A172 (cell line): ENCODE measurements around the gene SLC45A3. TPM values are rescaled to one million over a fixed set of nuclear protein-coding genes. Genes with fewer than 3 reads are reported as not detected.
A peak's percentile ranks its signal among the peaks of the same experiment; 100 is the strongest.
"Not testable (repeated sequence)": the region's sequence is repeated elsewhere in the genome, so short reads cannot be mapped to it uniquely, and the experiment has no call there.

Source experiments
- DNase-seq: peaks from one replicate; pipeline ENCODE4 v3.0.0-alpha.2; 2015; ENCODE audit warnings: low spot score
- total RNA-seq: library from RNA; depleted of rRNA; stranded (reverse); fragments of >200 nt; shearing (Covaris generic); gene quantifications from 2 replicates; pipeline ENCODE4 v1.2.3, GENCODE V29; 2014

SLC45A3 gene
- total RNA-seq, 1 experiment from 2014 or later: 13.0 TPM

DNA sequence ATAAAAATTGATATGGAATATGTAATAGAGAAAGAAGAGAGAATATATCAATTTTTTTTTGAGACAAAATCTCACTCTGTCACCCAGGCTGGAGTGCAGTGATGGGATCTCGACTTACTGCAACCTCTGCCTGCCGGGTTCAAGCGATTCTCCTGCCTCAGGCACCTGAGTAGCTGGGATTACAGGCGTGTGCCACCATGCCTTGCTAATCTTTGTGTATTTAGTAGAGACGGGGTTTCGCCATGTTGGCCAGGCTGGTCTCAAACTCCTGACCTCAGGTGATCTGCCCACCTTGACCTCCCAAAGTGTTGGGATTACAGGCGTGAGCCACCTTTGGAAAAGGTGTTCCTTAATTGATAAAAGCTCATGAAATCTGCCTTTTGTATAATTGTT is 44.2 kb downstream of the SLC45A3 start:
- not testable (repeated sequence) for DNase-seq

DNA sequence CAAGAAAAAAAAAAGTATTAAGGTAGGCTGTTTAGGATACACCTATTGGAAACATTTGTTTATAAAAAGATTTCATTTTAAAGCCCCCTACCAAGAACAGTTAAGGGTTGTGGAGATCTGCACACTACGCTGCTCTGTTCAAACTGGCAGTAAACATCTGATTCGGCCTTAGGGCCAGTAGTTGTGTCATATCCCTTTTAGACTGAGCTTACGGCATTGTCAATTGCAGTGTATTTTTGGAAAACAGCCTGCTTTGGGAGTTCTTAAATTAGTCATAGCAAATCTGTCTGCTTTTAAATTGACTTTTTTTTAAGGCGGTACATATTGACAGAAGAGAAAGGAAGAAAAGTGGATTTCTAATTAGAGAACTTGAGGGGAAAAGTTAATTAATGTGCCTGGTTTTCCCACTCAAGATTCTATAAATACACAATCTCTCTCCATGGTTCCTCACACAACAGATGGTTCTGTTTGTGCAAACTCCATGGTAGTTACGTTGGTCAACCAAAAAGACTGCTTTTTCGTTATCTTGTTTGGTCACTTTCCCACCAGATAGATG is 46.8 kb downstream of the SLC45A3 start:
- no peak for DNase-seq

DNA sequence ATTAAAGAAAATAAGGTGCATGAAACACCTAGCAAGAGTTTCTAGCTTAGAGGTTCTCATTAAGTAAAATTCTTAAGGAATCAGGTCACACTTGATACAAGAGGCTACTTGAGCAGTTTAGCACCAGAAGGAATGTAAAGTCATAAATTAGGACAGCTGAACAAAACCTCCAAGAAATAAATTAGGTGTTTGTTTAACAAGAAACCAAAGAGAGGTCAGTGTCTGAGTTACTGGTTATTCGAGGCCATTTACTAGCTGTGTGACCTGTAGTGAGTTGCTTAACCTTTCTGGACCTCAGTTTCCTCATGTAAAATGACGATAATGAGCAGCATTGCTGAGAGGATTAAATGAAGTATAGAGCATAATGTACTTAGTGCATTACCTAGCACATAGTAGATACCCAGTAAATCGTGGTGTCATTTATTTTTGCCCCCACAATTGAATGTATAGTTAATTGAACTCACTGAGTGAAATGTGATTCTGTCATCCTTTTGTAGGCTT is 47.6 kb downstream of the SLC45A3 start:
- DNase-seq: peak; percentile 26

DNA sequence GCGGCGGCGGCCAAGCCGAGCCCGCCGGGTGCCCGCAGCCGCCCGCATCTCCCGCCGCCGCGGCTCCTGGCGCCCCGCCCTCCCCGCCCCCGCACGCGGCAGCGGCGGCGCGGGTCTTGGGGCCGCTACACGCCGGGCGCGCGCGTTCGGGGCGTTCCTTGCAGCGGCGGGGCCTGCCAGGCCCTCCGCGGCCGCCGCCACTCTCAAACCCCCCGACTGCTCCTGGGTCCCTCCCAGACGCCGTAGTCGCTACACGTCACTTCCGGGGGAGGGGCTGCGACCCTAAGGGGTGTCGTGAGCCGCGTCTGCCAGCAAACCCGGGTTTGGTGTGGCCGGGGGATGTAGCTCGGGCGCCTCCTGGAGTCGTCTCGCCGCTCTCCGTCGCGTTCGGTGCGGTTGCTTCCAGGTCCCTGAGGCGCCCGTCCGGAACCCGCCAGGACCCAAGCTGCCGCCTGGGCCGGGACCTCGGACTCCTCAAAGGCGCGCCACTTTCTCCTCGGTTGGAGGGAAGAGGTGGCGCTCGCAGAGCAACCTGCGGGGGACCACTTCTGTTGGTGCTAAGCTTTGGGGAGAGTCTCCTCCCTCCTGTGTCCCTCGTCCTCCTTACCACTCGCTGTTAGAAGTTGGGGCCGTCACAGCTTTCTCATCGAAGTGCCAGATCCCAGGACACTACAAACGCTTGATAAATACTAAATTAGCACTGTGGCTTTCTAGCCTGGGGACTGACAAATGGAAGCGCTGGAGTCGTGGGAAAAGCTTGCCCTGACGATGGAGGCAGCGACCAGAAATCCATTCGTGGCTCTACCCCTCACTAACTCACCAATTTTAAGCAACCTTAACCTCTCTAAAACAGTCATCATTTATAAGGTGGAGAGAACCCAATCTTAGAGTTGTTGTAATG is 48.3 kb downstream of the SLC45A3 start, which contains the start of gene ELK4:
Gene ELK4 (minus strand): TSS at position 244 of the 901 bp plus-strand sequence. CDS start 8,129 bp downstream, outside the sequence.
- peak; percentile 96 for DNase-seq

DNA sequence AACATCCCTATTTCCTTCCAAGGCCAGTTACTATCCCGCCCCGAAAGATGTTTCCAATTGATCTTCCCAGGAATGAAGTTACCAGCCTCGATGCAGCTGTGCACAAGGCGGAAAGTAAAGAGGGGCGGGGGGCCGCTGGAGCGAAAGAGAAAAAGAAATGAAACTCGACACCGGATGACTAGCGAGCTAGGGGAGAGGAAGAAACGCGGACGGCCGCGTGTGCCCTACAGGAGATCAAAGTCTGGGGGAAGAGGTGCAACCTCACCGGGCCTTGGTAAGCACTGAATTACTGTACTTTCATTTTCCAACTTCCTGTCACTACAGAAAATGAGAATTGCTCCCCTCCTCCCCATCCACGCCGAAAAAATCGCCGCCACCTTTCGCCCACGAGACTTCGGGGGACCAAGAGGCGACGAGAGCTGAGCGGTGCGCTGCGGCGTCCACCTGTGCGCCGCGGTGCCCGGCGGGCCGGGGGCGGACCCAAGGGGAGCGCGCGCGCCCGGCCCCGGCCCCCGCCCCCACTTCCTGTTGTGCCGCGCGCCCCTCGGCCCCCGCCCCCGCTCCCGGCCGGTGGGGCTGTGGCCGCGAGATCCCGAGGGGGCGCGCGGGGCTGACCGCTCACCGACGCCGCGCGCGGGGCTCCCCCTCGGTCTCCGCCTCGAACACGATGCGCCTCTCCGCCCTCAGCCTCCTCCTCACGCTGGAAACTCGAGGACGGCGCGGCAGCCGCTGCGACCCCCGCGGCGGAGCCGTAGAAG is 49.1 kb downstream of the SLC45A3 start:
- DNase-seq: peak; percentile 87

DNA sequence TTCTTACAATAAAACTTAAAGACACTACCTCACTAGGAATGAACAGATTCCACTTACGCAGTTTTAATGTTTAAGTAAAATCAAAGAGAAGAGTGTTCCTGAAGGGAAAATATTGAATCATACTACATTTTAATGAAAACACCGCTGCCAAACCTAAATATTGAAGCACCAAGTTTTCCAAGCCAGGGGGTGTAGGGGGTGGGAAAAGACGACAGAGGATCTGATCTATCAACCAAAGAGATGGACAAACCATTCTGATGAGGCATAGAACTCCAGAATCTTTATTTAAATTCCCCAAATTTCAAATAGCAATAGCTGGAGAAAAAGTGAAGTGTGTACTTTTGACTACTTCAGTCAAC is 49.7 kb downstream of the SLC45A3 start:
- no peak for DNase-seq

DNA sequence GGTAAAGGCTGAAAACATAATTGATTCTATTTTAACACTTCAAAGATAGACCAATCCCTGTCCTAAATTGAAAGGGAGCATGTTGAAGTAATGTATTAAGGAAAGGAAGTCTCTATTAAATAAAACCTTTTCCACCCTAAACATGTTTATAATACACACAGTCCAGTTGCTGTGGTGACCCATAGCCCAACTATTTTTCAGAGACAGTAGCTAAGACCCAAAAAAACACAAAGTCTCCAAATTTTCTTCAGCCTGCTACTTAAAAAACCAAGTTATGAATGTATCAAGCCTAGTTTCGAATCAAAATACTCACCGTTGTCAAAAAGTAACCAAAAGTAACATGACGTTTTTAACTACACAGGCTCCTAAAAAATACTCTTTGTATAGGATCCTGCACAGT is 50.1 kb downstream of the SLC45A3 start:
- DNase-seq: no peak

DNA sequence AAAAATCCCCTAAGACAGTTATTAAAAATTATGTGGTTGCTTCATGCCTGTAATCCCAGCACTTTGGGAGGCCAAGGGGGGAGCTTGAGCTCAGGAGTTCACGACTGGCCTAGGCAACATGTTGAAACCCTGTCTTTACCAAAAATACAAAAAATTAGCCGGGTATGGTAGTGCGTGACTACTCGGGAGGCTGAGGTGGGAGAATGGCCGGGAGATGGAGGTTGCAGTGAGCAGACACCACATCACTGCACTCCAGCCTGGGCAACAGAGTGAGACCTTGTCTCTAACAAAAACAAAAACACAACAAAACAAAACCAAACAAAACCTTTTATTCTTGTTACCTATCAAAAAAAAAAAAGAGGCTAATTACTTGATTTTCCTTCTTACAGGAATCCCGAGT is 50.6 kb downstream of the SLC45A3 start:
- DNase-seq: no peak

DNA sequence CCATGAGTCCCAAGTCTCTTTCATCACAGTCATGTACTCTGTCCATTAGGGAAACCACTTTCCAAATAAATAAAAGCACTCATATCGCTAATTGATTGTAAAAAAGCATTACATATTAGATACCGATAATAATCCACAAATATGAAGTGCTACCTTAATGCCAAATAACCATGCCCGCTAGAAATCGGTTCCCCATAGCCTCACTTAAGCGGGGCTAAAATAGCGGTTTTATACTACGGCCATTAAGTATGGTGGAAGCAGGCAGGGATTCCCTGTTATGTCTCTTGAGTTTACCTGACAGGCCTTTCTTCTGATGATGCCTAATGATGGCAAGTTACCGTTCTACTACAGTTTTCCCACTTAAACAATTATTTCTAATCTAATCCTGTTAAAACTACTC is 52.4 kb downstream of the SLC45A3 start:
- no peak for DNase-seq

DNA sequence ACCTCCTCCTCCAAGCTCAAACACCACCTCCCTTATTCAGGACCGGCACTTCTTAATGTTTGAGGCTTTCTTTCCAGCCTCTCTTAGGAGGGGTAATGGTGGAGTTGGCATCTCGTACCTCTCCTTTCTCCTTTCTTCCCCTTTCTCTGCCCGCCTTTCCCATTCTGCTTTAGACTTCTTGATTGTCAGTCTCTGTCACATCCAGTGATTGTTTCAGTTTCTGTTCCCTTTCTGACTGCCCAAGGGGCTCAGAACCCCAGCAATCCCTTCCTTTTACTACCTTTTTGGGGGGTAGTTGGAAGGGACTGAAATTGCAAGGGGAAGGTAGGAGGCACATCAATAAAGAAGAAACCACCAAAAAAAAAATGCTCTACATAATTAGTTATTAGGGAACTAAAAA is 54.1 kb downstream of the SLC45A3 start:
- DNase-seq: no peak

DNA sequence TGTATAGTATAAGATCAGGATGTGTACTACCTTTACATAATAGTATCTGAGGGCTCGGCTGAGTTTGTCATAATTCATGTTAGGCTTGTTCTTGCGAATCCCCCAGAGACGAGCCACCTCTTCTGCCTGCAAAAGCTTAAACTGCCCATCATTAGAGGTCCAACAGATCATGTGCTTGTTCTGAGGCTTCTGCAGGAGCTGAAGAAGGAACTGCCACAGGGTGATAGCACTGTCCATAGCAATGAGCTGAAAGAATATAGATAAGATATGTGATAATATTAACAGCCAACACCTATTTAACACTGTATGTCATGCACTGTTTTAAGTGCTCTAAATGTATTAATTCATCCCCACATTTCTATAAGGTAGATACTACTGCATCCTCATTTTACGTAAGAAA is 56.7 kb downstream of the SLC45A3 start:
- no peak for DNase-seq

DNA sequence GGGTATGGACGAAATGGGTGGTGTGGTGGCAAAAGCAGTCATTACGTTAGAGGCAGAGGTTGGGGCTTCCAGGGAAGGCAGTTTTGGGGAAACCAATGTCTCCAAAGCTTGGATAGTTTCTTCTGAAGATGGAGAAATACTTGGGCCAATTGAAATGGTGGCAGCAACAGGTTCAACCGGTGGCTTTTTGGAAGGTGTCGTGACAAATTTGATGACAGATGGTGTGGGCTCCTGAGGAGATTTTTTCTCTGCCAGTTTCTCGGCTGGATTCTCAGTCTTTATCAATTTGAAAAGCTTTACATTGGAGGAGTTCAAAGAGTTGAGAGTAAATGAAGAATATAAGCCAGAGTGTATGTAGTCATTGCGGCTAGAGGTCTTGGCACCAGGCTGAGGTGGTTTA is 60.0 kb downstream of the SLC45A3 start:
- no peak for DNase-seq

DNA sequence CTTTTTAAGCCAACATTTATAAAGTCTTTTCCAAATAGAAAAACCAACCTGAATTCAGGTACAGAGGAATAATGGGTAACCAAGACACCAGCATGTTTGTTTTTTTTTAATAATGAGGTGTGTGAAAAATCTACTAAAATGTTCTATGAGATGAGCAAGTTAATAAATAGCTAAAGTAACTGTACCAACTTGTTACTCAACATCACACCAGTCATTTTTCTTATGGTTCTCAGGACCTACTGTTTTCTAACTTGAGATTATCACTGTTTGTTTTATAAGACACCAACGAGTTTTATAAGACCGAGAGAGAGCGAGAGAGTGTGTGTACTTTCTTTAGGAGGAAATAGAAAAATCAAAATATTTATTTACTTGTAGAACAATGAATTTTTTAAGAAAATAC is 60.9 kb downstream of the SLC45A3 start:
- DNase-seq: no peak

DNA sequence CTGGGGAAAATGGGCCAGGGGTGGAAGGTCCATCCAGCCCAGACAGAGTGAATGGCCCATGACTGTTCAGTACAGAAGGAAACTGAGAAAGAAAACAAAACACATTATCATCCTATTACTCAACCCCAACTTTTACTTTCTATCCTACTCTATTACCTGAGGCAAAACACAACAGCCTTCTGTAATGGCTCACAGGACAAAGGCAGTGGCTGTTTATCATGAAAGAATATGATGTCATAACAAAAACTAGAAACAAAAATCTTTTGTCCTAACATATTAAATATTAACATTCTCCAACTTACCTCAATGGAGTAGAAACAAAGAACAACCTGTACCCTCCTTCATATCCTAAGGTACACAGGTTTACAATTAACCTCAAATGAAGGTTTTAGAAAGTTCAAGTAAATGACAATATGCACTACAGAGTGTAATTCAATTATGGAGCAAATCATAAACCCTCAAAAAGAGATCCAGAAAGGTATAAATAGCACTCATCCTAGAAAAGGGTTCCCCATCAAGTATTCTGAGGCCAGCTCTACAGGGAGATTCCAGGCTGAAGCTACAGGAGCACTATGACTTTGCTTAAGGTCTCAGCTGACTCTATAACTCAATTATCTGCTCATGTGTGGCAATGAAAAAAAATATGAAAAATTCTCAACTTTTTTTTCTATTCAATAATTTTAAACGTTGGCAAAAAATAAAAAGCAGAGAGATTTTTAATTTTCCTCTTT is 63.6 kb downstream of the SLC45A3 start:
- DNase-seq: no peak

DNA sequence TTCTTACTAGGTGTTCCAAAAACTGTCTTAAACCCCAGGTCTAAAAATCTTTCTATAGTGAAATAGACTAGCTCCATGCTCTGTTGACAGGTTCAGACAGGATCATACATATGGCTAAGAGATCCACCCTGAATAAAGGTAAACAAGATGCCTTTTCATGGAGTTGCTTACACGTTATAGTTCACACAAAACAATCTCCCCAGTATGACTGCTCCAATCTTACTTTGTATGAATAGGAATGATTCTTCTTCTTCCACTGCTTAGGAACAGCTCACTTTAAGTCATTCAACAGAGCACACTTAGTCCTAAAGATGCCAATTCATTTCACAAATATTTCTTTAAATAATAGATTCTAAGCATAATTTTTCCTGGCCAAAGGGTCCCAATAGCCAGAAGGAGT is 64.5 kb downstream of the SLC45A3 start:
- DNase-seq: no peak

DNA sequence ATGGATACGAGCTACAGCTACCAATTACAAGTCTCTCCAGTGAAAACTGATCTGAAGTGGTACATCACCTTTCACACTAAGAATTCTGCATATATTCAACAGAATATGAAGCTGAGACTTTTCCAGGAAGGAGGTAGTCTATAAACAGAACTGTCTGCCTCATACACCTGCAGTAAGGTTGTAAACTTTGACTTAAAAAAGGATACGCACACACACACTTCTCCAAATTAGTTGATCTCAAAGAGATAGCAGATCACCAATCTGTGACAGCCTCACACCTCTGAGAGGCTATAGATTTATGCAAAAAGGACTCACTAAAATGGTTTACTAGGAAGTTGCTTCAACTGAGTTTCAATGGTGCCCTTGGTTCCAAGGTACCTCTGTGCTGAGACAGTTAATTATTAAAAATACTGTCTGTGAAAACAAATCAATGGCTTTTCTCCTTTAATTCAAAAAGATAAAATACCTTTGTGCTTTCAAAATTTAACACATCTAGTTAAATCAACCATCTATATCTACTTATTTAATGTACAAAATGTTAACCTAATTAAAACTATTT is 66.4 kb downstream of the SLC45A3 start:
- DNase-seq: no peak

DNA sequence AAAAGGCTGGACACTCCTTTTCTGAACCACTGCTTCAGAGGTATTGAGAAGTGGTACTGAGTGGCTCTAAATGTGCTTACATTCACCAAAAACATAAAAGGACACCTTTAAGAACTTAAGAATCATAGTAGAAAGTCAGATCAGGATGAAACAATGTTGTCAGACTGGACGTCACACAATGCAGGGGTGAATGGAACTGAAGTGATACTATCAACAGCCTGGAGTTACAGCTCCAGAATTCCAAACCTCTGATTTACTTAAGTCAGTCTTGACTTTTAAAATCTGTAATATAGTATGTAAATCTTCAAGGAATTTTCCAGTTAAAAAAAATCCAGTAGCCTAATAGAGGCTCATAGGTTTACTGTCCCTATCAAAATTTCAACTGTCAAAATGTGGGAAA is 67.8 kb downstream of the SLC45A3 start:
- DNase-seq: no peak

DNA sequence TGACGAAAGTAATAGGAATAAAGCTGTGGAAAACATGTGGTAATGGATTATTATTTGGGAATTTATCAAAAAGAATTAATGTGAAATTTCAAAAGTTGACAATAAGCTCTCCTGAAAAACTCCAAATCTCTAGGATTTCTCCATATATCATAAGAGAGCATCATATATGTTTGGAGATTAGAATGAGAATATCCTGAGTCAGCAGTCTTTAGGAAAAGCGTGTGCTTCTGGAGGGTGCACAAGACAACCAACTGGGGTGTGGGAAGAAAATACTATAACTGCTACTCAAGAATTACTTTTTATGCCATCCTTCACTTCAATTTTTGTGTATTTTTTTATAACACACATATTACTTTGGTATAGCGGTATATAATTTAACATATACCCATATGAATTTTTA is 68.2 kb downstream of the SLC45A3 start:
- DNase-seq: no peak

DNA sequence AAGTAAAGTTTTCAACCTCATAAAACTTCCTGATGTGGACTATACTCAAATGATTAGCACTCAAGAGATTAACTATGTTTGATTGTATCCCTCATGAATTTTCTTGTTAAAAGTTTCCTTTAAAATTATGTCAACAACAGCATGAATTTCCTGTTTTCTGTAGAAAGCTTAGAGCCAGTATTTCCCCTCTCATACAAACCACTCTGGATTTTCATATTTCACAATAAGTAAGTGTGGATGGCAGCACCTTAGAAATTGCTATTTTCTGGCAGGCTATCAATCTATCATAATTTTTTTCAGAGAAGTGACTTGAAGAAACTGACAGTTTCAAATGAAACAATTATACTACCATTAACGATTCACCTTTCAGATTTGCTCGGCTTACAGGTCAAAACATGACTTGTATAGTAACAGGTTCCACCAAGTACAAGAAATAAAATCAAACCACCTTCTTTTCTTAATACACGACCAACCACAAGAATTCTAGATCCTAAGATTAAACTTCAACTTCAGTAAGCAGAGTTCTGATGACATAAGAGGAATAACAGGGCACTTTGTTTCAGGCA is 69.3 kb downstream of the SLC45A3 start:
- no peak for DNase-seq

DNA sequence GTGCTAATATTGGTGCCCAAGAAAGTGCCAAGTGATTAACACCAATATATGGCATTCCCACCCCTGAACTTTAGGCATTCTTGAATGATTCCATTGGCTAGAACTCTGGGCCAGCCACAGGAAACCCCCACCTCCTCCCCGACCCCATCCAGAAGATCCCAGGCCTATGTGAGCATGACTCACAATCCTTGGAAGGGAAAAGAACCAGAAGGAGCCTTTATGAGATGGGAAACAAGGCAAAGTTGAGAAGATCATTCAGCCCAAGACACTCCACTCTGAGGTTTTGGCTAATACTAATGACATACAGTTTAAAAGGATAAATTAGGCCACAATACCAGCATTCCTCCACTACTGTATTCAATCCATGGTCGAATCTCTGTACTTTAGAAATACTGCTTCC is 70.3 kb downstream of the SLC45A3 start:
- DNase-seq: no peak
